ENCODE results near the gene NOS3.

NOS3 gene

DNA sequence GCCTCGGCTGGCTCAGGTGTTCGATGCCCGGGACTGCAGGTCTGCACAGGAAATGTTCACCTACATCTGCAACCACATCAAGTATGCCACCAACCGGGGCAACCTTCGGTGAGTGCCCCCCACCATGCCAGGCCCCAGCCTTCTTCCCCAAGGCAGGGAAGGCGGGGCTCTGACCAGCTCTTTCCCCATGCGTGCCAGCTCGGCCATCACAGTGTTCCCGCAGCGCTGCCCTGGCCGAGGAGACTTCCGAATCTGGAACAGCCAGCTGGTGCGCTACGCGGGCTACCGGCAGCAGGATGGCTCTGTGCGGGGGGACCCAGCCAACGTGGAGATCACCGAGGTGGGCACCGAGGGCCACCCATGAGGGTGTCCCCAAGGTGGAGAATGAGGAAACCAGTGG, 7.5 kb downstream of the NOS3 start:
- DNase-seq = no peak
- Histone ChIP-seq H3K4me3 (ENCODE audit: low read depth, low read length) (no peak overlapping the region), H3K27ac (no peak overlapping the region), H3K9me3 (ENCODE audit: severe bottlenecking) (no peaks in the 10 kb centered on the region), H3K27me3 (ENCODE audit: insufficient read depth, low read depth, severe bottlenecking) (no peaks in the 10 kb centered on the region), H3K36me3 (no peaks in the 10 kb centered on the region)
- TF ChIP-seq, protein P1, sequence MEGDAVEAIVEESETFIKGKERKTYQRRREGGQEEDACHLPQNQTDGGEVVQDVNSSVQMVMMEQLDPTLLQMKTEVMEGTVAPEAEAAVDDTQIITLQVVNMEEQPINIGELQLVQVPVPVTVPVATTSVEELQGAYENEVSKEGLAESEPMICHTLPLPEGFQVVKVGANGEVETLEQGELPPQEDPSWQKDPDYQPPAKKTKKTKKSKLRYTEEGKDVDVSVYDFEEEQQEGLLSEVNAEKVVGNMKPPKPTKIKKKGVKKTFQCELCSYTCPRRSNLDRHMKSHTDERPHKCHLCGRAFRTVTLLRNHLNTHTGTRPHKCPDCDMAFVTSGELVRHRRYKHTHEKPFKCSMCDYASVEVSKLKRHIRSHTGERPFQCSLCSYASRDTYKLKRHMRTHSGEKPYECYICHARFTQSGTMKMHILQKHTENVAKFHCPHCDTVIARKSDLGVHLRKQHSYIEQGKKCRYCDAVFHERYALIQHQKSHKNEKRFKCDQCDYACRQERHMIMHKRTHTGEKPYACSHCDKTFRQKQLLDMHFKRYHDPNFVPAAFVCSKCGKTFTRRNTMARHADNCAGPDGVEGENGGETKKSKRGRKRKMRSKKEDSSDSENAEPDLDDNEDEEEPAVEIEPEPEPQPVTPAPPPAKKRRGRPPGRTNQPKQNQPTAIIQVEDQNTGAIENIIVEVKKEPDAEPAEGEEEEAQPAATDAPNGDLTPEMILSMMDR (IDR thresholded peaks at IDR 0.05; ENCODE audit: low read depth, low read length) = no peak

DNA sequence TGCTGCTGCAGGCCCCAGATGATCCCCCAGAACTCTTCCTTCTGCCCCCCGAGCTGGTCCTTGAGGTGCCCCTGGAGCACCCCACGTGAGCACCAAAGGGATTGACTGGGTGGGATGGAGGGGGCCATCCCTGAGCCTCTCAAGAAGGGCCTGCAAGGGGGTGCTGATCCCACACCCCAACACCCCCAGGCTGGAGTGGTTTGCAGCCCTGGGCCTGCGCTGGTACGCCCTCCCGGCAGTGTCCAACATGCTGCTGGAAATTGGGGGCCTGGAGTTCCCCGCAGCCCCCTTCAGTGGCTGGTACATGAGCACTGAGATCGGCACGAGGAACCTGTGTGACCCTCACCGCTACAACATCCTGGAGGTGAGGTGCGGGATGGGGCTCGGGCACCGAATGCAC, 8.2 kb downstream of the NOS3 start:
- no peaks in the 10 kb centered on the region for H3K36me3 ChIP-seq
- H3K9me3 ChIP-seq (ENCODE audit: severe bottlenecking) = no peaks in the 10 kb centered on the region
- TF ChIP-seq, protein P1 (IDR thresholded peaks at IDR 0.05; ENCODE audit: low read depth, low read length) = no peak
- no peak overlapping the region for H3K4me3 ChIP-seq (ENCODE audit: low read depth, low read length)
- H3K27me3 ChIP-seq (ENCODE audit: insufficient read depth, low read depth, severe bottlenecking) = no peaks in the 10 kb centered on the region
- H3K27ac ChIP-seq = no peak overlapping the region
- no peak for DNase-seq

DNA sequence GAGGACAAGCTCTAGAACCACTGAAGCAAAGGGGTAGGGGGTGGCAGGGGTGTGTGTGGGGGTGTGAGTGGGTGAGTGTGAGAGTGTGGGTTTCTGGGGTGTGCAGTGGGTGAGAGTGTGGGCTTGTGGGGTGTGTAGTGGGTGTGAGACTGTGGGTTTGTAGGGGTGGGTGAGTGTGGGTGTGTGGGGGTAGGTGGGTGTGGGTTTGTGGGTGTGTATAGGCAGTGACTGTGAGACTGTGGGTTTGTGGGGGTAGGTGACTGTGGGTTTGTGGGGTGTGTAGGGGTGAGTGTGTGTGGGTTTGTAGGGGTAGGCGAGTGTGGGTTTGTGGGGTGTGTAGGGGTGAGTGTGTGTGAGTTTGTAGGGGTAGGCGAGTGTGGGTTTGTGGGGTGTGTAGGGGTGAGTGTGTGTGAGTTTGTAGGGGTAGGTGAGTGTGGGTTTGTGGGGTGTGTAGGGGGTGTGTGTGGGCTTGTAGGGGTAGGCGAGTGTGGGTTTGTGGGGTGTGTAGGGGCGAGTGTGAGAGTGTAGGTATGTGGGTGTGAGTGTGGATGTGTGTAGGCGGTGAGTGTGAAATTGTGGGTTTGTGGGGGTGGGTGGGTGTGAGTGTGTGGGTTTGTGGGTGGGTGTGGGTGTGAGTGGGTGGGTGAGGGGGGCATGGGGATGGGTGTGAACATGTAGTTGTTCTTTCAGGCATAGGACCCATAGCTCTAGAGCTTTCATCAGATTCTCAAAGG, 8.8 kb downstream of the NOS3 start:
- Histone ChIP-seq H3K9me3 (ENCODE audit: severe bottlenecking) (no peaks in the 10 kb centered on the region), H3K27me3 (ENCODE audit: insufficient read depth, low read depth, severe bottlenecking) (no peaks in the 10 kb centered on the region), H3K27ac (no peak overlapping the region), H3K4me3 (ENCODE audit: low read depth, low read length) (no peak overlapping the region), H3K36me3 (no peaks in the 10 kb centered on the region)
- DNase-seq = no peak
- TF ChIP-seq, protein P1 (IDR thresholded peaks at IDR 0.05; ENCODE audit: low read depth, low read length) = no peak

DNA sequence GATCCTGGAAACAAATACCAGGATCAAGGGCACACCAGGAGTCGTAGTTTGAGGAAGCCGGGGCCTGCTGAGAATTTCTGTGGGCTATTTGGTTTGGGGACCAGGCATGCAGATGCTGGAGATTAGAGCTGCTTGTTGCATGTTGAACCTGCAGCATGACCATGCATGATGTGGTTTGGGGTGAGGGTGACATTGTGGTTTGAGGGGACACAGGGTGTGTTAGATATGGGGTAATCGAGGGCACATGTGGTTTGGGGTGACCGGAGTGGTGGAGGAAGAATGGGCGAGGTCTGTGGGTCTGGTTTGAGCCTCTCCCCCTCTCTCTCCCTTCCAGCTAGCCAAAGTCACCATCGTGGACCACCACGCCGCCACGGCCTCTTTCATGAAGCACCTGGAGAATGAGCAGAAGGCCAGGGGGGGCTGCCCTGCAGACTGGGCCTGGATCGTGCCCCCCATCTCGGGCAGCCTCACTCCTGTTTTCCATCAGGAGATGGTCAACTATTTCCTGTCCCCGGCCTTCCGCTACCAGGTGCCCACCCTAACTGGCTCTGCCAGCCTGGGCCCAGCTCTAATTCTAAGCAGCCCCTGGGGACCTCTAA, 10.2 kb downstream of the NOS3 start:
- Histone ChIP-seq H3K9me3 (ENCODE audit: severe bottlenecking) (no peaks in the 10 kb centered on the region), H3K36me3 (no peaks in the 10 kb centered on the region), H3K27me3 (ENCODE audit: insufficient read depth, low read depth, severe bottlenecking) (no peaks in the 10 kb centered on the region), H3K4me3 (ENCODE audit: low read depth, low read length) (no peak overlapping the region), H3K27ac (no peak overlapping the region)
- TF ChIP-seq, protein P1 (IDR thresholded peaks at IDR 0.05; ENCODE audit: low read depth, low read length) = no peak
- DNase-seq = no peak

DNA sequence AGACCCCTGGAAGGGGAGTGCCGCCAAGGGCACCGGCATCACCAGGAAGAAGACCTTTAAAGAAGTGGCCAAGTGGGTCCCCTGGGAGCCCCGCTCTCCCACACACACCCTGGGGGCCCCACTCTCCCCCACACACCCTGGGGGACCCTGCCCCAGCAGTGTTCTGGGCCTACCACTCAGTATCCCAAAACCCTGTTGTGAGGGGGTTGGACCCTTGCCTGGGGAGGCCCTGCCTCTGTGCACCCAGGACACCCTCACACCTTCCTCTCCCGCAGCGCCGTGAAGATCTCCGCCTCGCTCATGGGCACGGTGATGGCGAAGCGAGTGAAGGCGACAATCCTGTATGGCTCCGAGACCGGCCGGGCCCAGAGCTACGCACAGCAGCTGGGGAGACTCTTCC, 10.7 kb downstream of the NOS3 start:
- Histone ChIP-seq H3K36me3 (no peaks in the 10 kb centered on the region), H3K27ac (no peak overlapping the region)
- TF ChIP-seq, protein P1 (IDR thresholded peaks at IDR 0.05; ENCODE audit: low read depth, low read length) = no peak

More for the DNA sequence above, 10.7 kb downstream of the NOS3 start:
- H3K4me3 ChIP-seq (ENCODE audit: low read depth, low read length) = no peak overlapping the region
- no peaks in the 10 kb centered on the region for H3K9me3 ChIP-seq (ENCODE audit: severe bottlenecking)
- DNase-seq = no peak
- H3K27me3 ChIP-seq (ENCODE audit: insufficient read depth, low read depth, severe bottlenecking) = no peaks in the 10 kb centered on the region
